Suppressor macrophage (primary cell): ENCODE data around the gene NR2C2.
"Not testable (repeated sequence)": the region's sequence is repeated elsewhere in the genome, so short reads cannot be mapped to it uniquely, and the experiment has no call there.

ENCODE experiments used
- DNase-seq, 4 experiments: peaks; one replicate each; pipeline ENCODE4 v3.0.0-alpha.2; 2020 to 2022

NR2C2 gene

DNA sequence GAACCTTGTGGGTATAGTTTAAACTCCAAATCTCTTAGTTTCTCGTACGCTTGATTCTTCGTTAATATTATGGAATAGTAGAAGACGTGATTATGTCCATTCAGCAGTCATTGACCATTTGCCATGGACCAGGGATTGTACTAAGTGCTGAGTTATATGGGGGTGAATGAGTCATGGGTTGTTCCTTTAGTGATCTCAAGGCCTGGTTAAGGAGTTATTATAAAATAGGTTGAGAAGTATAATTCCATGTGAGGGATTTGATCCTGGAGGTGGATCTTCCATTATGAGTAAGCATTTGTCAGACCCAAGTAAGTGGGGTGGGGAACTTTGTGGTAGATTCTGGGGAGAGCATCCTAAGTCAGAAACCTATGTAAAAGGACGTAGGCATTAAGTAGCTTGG, 15.4 kb downstream of the NR2C2 start:
- no peak for DNase-seq

DNA sequence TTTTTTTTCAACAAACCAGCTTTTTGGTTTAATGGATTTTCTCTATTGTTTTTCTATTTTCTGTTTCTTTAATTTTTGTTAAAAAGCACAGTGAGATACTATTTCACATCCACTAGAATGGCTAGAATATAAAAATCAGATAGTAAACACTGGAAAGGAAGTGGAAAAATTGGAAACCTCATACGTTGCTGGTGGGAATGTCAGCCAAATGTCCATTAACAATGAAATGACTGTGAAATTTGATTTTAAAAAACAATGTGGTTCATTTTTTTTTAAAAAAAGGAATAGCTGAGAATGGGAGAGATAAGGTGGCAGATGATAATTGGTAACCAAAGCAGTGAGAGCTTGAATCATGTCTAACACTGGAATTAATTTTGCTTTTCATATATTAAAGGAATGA, 19.9 kb downstream of the NR2C2 start:
- no peak for DNase-seq

DNA sequence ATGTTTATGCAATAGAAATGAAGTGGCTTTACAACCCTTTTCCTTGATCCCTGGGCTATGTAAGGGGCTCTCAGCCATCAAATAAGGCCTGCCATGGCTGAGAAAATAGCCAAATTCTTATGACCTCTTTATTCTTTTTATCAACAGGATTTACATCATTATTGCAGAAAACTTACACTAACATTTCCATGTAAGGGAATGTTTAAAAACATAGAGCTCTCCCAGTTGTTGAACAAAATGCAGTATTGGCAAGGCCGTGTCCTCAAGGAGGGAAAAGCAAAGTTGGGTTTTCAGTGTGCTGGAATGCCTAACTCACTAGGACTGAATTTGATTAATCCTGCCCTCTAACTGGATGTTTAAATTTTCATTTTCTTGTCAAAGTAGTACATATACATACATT, 22.3 kb downstream of the NR2C2 start:
- DNase-seq = no peak

DNA sequence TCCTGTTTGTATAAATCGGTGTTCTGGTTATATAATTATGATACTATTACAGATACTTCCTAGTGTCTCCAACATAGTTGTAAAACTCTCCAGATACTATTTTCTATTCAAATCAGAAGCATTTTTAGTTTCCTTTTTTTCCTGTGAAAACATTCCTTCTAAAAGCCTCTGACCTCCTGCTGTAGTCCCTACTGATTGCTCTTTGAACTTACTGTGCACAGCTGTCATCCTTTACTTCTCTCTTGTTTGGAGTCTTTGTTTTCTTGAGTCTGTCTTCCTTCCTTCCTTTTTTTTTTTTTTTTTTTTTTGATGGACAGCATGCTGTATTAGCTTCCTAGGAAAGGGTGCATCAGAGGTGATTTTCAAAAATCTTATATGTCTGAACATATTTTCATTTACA, 28.9 kb downstream of the NR2C2 start:
- no peak for DNase-seq

DNA sequence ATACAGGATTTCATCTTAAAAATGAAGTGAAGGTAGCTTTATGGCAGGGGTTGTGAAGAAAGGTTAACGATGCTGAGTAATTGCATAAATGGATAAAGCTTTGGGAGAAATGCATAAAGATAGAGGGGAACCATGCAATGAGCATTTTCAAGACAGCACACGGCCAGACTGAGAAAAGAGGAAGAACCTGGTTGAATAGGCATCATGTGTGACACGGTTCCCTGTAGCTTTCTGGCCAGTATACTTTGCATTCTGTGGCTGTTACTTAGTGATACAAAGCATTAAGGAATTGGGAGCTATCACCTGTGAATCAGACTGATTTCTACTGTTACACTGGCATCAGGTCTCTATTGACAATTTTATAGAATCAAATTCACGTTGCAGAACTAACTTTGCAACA, 33.3 kb downstream of the NR2C2 start:
- peak; percentile 48 to 63 (median 57) for DNase-seq

DNA sequence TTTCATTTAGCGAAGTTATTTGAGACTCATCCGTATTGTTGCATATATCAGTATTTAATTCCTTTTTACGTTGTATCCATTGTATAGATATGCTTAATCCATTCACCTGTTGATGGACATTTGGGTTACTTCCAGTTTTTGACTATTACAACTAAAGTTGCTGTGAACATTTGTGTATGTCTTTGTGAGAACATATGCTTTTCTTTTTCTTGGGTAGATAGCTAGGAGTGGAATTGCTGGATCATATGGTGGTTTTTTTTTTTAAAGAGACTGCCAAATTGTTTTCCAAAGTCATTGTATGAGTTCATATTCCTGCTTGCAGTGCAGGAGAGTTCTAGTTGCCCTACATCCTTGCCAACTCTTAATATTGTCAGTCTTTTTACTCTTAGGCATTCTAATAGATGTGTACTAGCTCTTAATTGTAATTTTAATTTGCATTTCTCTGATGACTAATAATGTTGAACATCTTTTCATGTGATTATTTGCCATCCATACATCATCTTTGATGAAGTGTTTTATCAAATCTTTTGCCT, 37.3 kb downstream of the NR2C2 start:
- no peak for DNase-seq

DNA sequence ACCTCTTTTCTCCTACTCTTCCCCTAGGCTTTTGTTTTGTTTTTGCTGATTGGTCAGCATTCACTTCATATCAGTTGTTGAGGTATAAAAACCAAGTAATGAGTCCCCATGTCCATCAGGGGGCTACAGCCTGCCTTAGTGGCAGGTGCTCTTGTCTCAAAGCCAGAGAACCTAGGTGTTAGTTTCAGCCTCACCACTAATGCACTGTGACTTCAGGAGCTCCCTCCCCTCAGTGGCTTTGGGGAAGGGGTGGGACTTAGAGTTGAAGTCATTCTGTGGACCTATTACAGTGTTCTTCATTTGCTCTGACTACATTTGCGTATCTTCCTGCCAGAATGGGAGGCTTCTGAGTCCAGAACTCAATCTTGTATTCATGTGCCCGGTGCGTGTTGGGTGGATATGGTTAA, 41.6 kb downstream of the NR2C2 start:
- DNase-seq = peak in 3 of 4 experiments; percentile 7 to 10 (median 9)

DNA sequence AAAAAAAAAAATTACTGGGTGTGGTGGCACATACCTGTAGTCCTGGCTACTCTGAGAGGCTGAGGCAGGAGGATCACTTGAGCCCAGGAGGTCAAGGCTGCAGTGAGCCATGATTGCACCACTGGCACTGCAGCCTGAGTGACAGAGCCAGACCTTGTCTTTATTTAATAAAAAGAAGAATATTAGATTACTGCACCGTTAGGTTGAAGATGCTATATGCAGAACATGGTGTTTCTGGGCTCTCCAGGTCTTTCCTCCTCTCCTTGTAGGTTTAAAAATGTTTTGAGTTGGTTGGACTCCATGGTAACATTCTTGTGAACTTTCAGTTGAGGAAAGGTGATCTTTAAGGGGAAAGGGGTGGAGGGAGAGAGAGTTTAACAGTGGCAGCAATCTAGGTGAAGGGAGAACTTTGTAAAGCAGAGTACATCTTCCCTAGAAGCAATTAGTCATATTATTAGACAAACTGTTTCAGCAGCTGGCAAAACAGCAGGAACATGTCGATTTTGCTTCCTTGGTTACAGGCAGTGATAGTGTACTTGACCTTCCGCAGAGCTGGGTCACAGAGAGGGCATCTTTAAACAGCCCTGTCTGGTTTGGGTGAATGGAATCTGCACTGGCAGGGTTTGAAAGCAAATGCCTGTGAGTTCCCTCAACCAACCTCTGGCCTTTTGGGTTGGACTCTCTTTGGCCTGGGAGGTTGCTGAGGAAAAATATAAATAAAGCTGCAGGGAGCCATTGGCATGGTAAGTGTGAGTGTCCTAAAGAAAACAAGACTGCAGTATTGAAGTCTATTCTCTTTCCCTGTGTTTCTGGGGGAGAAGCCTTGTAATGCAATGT, 42.8 kb downstream of the NR2C2 start:
- peak in 1 of 4 experiments; percentile 14 for DNase-seq

DNA sequence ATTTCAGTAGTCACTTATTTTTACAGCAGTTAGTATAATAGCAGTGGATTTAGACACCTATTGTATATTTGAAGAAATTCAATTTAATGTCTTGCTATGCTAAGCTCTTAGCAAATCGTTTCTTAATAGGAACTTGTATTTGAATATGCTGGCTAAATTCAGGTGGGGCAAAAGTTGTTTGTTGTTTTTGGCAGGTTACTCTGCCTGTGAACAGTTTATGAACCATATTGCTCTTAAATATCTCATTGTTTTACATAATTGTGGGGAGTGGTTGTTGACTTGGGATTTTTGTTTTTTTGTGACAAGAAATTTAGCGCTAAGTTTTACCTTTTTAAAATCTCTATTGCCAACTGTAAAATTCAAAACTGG, 43.4 kb downstream of the NR2C2 start:
- DNase-seq = no peak

DNA sequence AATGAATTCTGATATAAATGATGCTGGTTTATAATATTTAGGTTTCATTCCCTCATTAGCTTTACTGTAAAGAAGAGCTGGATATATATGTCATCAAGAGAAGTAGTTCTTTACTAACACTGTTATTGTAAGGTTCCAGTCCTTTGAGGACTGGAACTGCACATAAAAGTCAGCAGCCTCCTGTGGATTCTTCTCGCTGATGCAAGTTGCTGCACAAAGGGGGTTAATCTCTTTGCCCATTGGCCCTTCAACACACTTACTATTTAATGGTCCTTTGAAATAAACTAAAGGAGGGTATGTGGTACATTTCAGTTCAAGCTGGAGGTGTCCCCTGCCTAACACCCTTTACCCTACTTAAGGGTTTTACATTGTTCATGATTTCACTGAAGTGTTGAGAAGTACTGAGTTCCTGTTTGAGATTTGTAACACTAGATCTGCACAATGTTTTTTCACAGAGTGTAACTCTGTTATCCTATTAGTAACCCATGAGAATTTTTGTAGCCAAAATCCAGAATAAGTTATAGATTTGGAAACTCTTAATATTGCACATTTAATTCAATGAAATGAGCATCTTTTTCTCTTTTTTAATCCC, 43.9 kb downstream of the NR2C2 start:
- peak in 3 of 4 experiments; percentile 16 to 33 (median 19) for DNase-seq

DNA sequence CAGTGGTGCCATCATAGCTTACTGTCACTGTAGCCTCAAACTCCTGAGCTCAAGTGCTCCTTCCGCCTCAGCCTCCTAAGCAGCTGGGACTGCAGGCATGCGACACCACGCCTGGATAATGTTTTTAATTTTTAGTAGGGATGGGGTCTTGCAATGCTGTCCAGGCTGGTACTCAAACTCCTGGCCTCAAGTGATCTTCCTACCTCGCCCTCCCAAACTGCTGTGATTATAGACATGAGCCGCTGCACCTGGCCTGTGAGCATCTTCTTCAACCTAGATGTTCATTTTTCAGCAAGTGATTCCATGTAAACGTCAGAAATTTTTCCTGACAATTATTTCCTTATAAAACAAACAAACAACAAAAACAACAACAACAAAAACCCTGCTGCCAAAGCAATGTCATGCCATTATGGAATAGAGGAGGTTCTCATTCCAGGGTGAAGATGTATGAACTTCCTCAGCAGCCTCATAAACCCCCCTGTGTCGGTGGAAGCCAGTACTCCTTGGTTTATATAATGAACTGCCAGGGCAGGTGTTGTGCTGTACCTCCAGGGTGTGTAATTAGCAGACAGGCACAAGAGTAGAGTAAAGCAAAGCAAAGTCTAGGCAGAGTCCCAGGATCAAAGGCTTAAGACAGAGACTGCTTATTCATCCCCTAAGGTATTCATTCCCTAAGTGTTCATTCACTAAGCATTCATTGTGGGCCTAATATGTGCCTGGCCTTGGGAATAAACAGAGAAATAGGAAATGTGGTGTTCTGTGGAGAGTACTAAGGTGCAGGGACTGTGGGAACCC, 44.6 kb downstream of the NR2C2 start:
- DNase-seq = no peak

DNA sequence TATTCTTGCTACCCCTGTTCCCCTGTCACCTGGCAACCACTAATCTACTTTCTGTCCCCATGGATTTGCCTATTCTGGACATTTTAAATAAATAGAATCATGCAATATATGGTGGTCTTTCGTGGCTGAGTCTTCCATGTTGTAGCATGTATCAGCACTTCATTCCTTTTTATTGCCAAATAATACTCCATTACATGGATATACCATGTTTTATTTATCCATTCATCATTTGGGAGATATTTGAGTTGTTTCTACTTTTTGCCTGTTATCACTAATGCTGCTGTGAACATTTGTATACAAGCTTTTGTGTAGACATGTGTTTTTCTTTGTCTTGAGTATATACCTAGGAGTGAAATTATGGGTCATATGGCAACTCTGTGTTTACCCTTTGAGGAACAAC, 50.6 kb downstream of the NR2C2 start:
- DNase-seq = no peak

DNA sequence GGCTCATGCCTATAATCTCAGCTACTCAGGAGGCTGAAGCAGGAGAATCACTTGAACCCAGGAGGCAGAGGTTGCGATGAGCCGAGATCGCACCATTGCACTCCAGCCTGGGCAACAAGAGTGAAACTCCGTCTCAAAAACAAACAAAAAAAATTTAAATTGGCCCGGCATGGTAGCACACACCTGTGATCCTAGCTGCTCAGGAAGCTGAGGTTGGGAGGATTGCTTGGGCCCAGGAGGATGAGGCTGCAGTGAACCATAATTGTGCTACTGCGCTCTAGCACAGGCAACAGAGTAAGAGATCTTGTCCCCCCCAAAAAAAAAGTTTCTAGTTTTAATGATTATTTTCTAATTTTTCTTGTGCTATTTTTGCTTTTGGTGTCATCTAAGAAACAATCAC, 51.8 kb downstream of the NR2C2 start:
- not testable (repeated sequence) for DNase-seq

DNA sequence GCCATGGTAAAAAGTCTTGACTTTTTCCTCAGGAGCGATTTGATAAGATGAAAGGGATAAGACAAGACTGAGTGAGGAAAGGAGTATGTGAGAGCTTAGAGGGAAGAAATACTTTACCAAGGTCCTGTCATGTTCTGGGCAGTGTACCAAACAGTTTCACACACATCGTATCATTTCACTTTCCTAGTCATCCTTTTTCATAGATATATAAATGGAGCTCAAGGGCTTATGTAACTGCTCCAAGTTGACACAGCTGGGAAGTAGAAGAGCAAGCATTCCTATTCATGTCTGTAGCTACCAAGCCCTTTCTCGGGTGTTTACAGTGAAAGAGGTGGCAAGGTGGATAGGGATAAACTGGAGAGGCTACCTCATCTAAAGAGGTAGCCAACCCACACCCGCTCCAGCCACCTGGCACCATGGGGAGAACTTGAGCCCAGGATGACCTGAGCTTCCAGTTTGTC, 60.3 kb downstream of the NR2C2 start:
- no peak for DNase-seq

DNA sequence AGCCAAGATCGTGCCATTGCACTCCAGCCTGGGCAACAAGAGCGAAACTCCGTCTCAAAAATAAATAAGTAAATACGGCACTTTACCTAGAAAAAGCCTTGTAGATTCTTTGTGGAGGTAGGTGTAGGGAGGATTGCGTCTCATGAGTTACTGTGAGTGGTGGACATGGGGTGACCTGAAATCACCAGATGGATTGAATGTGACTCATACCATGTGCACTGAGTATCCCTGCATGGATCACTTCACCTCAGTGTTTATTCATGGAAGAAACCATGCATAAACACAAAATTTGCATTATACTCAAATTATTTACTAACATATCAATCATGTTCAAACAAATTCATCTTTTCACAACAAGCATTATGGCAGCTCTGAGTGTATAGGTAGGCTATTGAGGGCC, 61.8 kb downstream of the NR2C2 start:
- DNase-seq = no peak

DNA sequence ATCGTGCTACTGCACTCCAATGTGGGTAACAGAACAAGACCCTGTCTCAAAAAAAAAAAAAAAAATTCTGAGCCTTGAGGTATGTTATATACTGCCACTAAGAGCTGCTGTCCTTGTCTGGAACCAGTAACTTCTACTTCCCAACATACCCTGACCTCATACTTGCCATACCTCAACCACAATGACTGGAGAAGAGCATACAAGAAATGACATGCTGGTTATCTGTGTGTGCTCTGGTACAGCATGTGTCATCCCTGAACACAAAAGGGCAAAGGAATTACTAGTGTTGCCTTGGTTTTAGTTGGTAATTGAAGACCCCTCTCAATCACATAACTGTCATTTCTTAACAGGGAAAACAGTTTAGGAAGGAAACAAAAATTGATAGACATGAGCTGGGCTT, 63.3 kb downstream of the NR2C2 start:
- DNase-seq = no peak

DNA sequence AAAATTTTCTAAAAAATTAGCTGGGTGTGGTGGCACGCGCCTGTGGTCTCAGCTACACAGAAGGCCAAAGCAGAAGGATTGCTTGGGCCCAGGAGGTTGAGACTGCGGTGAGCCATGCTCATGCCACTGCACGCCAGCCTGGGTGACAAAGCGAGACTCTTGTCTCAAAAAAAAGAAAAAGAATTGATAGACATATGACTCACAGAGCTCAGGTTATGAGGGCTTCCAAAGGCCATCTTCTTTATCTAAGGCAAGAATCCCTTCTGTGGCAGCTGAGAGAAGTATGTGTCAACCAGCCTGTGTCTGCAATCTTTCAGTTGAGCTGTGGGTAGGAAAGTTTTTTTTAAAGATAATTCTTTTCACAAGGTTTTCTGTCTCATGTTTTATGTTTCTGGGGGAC, 63.8 kb downstream of the NR2C2 start:
- DNase-seq = no peak

DNA sequence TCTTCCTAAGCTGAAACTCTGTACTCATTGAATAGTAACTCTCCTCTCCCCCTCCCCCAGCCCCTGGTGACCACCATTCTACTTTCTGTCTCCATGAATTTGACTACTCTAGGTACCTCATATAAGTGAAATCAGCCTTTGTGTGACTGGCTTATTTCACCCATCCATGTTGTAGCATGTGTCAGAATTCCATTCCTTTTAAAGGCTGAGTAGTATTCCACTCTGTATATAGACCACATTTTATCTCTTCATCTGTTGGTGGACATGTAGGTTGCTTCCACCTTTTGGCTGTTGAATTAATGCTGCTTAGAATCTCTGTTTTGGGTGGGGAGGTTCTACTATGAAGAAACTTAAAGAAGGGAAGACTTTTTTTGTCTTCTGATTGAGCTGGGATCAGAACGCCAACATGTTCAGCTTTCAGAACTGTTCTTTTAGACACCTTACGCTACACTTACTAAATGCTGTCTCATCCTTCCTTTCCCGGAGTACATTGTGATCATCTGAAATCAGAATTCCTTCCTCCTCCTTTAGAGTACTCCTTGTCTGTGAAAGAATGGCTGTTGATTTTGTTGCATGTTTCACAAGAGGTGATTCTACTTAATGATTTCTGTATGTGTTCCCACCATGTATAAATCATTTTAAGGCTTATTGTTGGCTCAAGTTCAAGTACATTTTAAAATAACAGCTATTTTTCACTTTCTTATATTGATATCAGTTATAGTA, 67.4 kb downstream of the NR2C2 start:
- DNase-seq = no peak

DNA sequence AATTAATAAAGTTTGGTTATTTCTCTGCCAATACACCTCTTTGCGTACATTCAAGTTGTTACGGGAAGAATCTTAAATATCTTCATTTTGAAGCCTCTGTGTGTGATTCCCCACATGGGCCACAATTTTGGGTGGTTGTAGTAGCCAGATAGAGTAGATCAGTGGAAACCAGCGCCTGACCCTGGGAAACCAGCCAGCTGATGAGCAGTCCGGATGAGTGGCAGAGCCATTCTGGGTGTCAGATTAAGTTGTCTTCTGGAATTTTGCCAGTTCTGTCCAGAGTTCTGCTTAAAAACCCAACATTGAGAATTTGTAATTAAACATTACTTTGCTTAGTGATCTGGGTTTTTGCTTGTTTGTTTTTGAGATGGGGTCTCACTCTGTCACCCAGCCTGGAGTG, 68.1 kb downstream of the NR2C2 start:
- DNase-seq = no peak

DNA sequence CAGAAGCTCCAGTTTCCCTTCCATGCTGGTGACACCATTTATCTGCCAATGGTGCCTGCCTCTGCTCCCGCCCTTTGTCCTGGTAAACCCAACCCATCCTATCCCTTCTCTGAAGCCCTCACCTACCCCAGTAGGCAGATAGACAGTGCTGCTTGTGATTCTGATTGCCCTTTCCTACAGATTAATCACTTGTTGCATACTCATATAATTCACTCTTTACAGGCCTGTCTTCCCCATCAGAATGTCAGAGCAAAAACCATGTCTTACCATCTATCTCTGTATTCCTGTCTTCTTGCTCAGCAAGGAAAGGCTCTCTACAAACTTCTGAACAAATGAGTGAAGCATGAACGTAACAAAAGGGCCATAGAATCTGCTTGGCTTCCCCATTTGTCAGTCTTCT, 69.8 kb downstream of the NR2C2 start:
- no peak for DNase-seq

DNA sequence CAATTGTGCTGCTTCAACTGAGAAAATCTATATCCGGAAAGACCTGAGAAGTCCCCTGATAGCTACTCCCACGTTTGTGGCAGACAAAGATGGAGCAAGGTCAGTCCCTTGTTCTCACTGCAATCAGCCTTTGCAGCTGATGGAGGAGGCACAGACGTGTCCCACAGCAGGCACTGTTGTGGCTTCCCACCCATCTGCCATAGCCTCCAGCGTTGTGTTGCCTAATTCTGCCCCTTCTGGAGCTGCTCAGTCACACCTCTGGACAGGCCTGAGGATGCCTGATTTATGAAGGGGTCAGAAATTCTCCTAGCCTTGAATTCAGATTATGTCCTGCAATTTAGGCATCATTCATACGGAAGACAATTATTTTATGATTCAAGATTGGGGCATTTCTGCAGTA, 75.9 kb downstream of the NR2C2 start:
- DNase-seq = no peak

DNA sequence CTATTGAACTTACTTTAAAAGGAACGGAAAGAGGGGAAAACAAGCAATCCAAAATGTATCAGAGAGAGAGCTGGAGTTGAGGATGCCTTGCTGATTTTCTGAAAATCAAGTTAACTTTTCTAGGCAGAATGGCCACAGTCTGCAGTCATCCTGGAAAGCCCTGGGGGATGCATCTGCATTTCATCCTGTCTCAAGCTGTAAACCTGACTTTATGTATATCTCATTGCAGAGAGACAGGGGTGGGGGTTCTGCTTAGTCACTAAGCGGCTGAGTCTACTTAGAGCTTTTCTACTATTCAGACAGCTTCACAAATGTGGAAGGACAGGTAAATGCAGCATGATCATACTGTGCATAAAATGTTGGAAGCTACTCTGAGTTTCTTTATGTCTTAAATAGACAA, 76.3 kb downstream of the NR2C2 start:
- no peak for DNase-seq

DNA sequence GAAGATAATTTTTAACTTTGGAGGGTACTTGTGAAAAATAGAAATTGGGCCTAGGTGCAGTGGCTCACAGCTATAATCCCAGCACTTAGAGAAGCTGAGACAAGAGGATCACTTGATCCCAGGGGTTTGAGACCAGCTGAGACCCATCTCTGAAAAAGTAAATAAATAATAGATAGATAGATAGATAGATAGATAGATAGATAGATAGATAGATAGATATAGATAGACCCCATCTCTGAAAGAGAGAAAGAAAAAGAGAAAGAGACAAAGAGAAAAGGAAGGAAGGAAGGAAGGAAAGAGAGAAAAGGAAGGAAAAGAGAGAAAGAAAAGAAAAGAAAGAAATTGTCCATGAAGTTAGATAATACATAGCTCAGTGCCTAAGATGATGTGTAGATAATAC, 82.2 kb downstream of the NR2C2 start:
- DNase-seq = no peak
